Measurements from ENCODE around the gene NHSL1. TPM values are rescaled to one million over a fixed set of nuclear protein-coding genes. Genes with fewer than 3 reads are reported as not detected.

The NHSL1 gene
- 49.5 TPM for polyA plus RNA-seq
- long read RNA-seq, donor 1, partial matches to known transcripts, result 12 of 14 reads
- long read RNA-seq, donor 1, other reads (novel, unspliced or antisense), result 0 of 14 reads
- long read RNA-seq, donor 2, transcript NHSL1-203 (4 exons, 947 nt), result major isoform, 6 of 24 reads
- long read RNA-seq, donor 2, partial matches to known transcripts, result 18 of 24 reads
- long read RNA-seq, donor 2, other reads (novel, unspliced or antisense), result 0 of 24 reads
- long read RNA-seq, donor 3, partial matches to known transcripts, result 43 of 46 reads
- long read RNA-seq, donor 3, other reads (novel, unspliced or antisense), result 0 of 46 reads
- long read RNA-seq, donor 4, partial matches to known transcripts, result 0 of 3 reads
- long read RNA-seq, donor 4, other reads (novel, unspliced or antisense), result 0 of 3 reads
- long read RNA-seq, donor 5, partial matches to known transcripts, result 5 of 8 reads
- long read RNA-seq, donor 5, other reads (novel, unspliced or antisense), result 0 of 8 reads
- long read RNA-seq, donor 6, full-length matches to known transcripts, result 3 of 25 reads
- long read RNA-seq, donor 6, partial matches to known transcripts, result 22 of 25 reads
- long read RNA-seq, donor 6, other reads (novel, unspliced or antisense), result 0 of 25 reads
- long read RNA-seq, donor 7, partial matches to known transcripts, result 0 of 1 reads
- long read RNA-seq, donor 7, other reads (novel, unspliced or antisense), result 0 of 1 reads
- long read RNA-seq, donor 8, partial matches to known transcripts, result 16 of 20 reads
- long read RNA-seq, donor 8, other reads (novel, unspliced or antisense), result 0 of 20 reads
- long read RNA-seq, donor 9, partial matches to known transcripts, result 5 of 6 reads
- long read RNA-seq, donor 9, other reads (novel, unspliced or antisense), result 0 of 6 reads
- long read RNA-seq, donor 10, partial matches to known transcripts, result 24 of 25 reads
- long read RNA-seq, donor 10, other reads (novel, unspliced or antisense), result 0 of 25 reads
- long read RNA-seq, donor 11, partial matches to known transcripts, result 6 of 6 reads
- long read RNA-seq, donor 11, other reads (novel, unspliced or antisense), result 0 of 6 reads

- peaks cover 47% of the 10 kb centered on the region for H3K4me1 ChIP-seq (ENCODE audit: control insufficient read depth, insufficient read depth, low read length)
- H3K4me3 ChIP-seq (ENCODE audit: low read length), result peak within 1 kb of the TSS; percentile 76
- H3K27ac ChIP-seq (ENCODE audit: low read length), result peak within 1 kb of the TSS; percentile 96
- H3K27me3 ChIP-seq (ENCODE audit: control insufficient read depth, insufficient read depth, low read length), result no peaks in the 10 kb centered on the region
- H3K36me3 ChIP-seq (ENCODE audit: control insufficient read depth, insufficient read depth, low read length), result peaks cover 8% of the 10 kb centered on the region
- DNase-seq, result peak; percentile 81 to 91
- WGBS (ENCODE audit: insufficient coverage, low lambda C conversion rate), result 20% methylated on average over 2 of the region's 8 CpGs
- no peaks in the 10 kb centered on the region for H3K9me3 ChIP-seq (ENCODE audit: control insufficient read depth, low read depth, low read length)
Observed at GRCh38 chr6:138499303-138500018, at the start of gene NHSL1. TSS of gene NHSL1 (minus strand) at chr6:138499494. CDS start at chr6:138499290, 204 bp downstream.

- no peak for DNase-seq
- H3K27me3 ChIP-seq (ENCODE audit: control insufficient read depth, insufficient read depth, low read length), result no peaks in the 10 kb centered on the region
- no peaks in the 10 kb centered on the region for H3K9me3 ChIP-seq (ENCODE audit: control insufficient read depth, low read depth, low read length)
- H3K36me3 ChIP-seq (ENCODE audit: control insufficient read depth, insufficient read depth, low read length), result no peaks in the 10 kb centered on the region
- no peak overlapping the region for H3K4me3 ChIP-seq (ENCODE audit: low read length)
- peaks cover 36% of the 10 kb centered on the region for H3K4me1 ChIP-seq (ENCODE audit: control insufficient read depth, insufficient read depth, low read length)
- no CpG with 5 or more reads among the region's 5 CpGs for WGBS (ENCODE audit: insufficient coverage, low lambda C conversion rate)
- H3K27ac ChIP-seq (ENCODE audit: low read length), result peak overlapping the region; percentile 17
Observed at GRCh38 chr6:138546733-138547185, 47.5 kb upstream of the NHSL1 start.

- H3K9me3 ChIP-seq (ENCODE audit: control insufficient read depth, low read depth, low read length), result no peaks in the 10 kb centered on the region
- DNase-seq, result peak; percentile 37 to 67
- no peaks in the 10 kb centered on the region for H3K36me3 ChIP-seq (ENCODE audit: control insufficient read depth, insufficient read depth, low read length)
- no peaks in the 10 kb centered on the region for H3K27me3 ChIP-seq (ENCODE audit: control insufficient read depth, insufficient read depth, low read length)
- H3K4me3 ChIP-seq (ENCODE audit: low read length), result peak overlapping the region; percentile 25
- peaks cover 36% of the 10 kb centered on the region for H3K4me1 ChIP-seq (ENCODE audit: control insufficient read depth, insufficient read depth, low read length)
- WGBS (ENCODE audit: insufficient coverage, low lambda C conversion rate), result no CpG with 5 or more reads among the region's 6 CpGs
- H3K27ac ChIP-seq (ENCODE audit: low read length), result peak overlapping the region; percentile 37
Observed at GRCh38 chr6:138545621-138545980, 46.3 kb upstream of the NHSL1 start.

GRCh38 chr6:138544501-138544900 is 45.2 kb upstream of the NHSL1 start:
- 69% methylated on average over 3 of the region's 3 CpGs for WGBS (ENCODE audit: insufficient coverage, low lambda C conversion rate)
- H3K27me3 ChIP-seq (ENCODE audit: control insufficient read depth, insufficient read depth, low read length), result no peaks in the 10 kb centered on the region
- H3K9me3 ChIP-seq (ENCODE audit: control insufficient read depth, low read depth, low read length), result no peaks in the 10 kb centered on the region
- no peak overlapping the region for H3K27ac ChIP-seq (ENCODE audit: low read length)
- no peak for DNase-seq
- no peaks in the 10 kb centered on the region for H3K36me3 ChIP-seq (ENCODE audit: control insufficient read depth, insufficient read depth, low read length)
- H3K4me3 ChIP-seq (ENCODE audit: low read length), result no peak overlapping the region
- peaks cover 32% of the 10 kb centered on the region for H3K4me1 ChIP-seq (ENCODE audit: control insufficient read depth, insufficient read depth, low read length)

- 0% methylated on average over 1 of the region's 4 CpGs for WGBS (ENCODE audit: insufficient coverage, low lambda C conversion rate)
- H3K27ac ChIP-seq (ENCODE audit: low read length), result peak overlapping the region; percentile 2
- peak; percentile 41 to 75 for DNase-seq
Observed at GRCh38 chr6:138543657-138544056, 44.4 kb upstream of the NHSL1 start.

GRCh38 chr6:138541823-138542481 is 42.7 kb upstream of the NHSL1 start:
- Histone ChIP-seq H3K36me3 (ENCODE audit: control insufficient read depth, insufficient read depth, low read length) (no peaks in the 10 kb centered on the region), H3K4me3 (ENCODE audit: low read length) (no peak overlapping the region), H3K27ac (ENCODE audit: low read length) (no peak overlapping the region), H3K4me1 (ENCODE audit: control insufficient read depth, insufficient read depth, low read length) (peaks cover 32% of the 10 kb centered on the region), H3K27me3 (ENCODE audit: control insufficient read depth, insufficient read depth, low read length) (no peaks in the 10 kb centered on the region), H3K9me3 (ENCODE audit: control insufficient read depth, low read depth, low read length) (no peaks in the 10 kb centered on the region)
- no peak for DNase-seq
- WGBS (ENCODE audit: insufficient coverage, low lambda C conversion rate), result no CpG with 5 or more reads among the region's 6 CpGs

More at GRCh38 chr6:138543657-138544056, 44.4 kb upstream of the NHSL1 start:
- Histone ChIP-seq H3K36me3 (ENCODE audit: control insufficient read depth, insufficient read depth, low read length) (no peaks in the 10 kb centered on the region), H3K4me3 (ENCODE audit: low read length) (no peak overlapping the region), H3K4me1 (ENCODE audit: control insufficient read depth, insufficient read depth, low read length) (peaks cover 32% of the 10 kb centered on the region), H3K27me3 (ENCODE audit: control insufficient read depth, insufficient read depth, low read length) (no peaks in the 10 kb centered on the region), H3K9me3 (ENCODE audit: control insufficient read depth, low read depth, low read length) (no peaks in the 10 kb centered on the region)

- H3K4me3 ChIP-seq (ENCODE audit: low read length), result no peak overlapping the region
- no peaks in the 10 kb centered on the region for H3K27me3 ChIP-seq (ENCODE audit: control insufficient read depth, insufficient read depth, low read length)
- no peak for DNase-seq
- no peaks in the 10 kb centered on the region for H3K9me3 ChIP-seq (ENCODE audit: control insufficient read depth, low read depth, low read length)
- WGBS (ENCODE audit: insufficient coverage, low lambda C conversion rate), result no CpG with 5 or more reads among the region's 4 CpGs
- H3K27ac ChIP-seq (ENCODE audit: low read length), result no peak overlapping the region
- peaks cover 27% of the 10 kb centered on the region for H3K4me1 ChIP-seq (ENCODE audit: control insufficient read depth, insufficient read depth, low read length)
- H3K36me3 ChIP-seq (ENCODE audit: control insufficient read depth, insufficient read depth, low read length), result no peaks in the 10 kb centered on the region
Observed at GRCh38 chr6:138540468-138540867, 41.2 kb upstream of the NHSL1 start.

- H3K4me1 ChIP-seq (ENCODE audit: control insufficient read depth, insufficient read depth, low read length), result peaks cover 29% of the 10 kb centered on the region
- 86% methylated on average over 1 of the region's 1 CpG for WGBS (ENCODE audit: insufficient coverage, low lambda C conversion rate)
- H3K27me3 ChIP-seq (ENCODE audit: control insufficient read depth, insufficient read depth, low read length), result no peaks in the 10 kb centered on the region
Observed at GRCh38 chr6:138539876-138540275, 40.6 kb upstream of the NHSL1 start.

GRCh38 chr6:138538390-138539031 is 39.2 kb upstream of the NHSL1 start:
- no peak for DNase-seq
- Histone ChIP-seq H3K4me1 (ENCODE audit: control insufficient read depth, insufficient read depth, low read length) (peaks cover 24% of the 10 kb centered on the region), H3K36me3 (ENCODE audit: control insufficient read depth, insufficient read depth, low read length) (no peaks in the 10 kb centered on the region), H3K27me3 (ENCODE audit: control insufficient read depth, insufficient read depth, low read length) (no peaks in the 10 kb centered on the region), H3K27ac (ENCODE audit: low read length) (peak overlapping the region; percentile 15), H3K4me3 (ENCODE audit: low read length) (no peak overlapping the region), H3K9me3 (ENCODE audit: control insufficient read depth, low read depth, low read length) (no peaks in the 10 kb centered on the region)
- WGBS (ENCODE audit: insufficient coverage, low lambda C conversion rate), result 60% methylated on average over 2 of the region's 7 CpGs

More at GRCh38 chr6:138539876-138540275, 40.6 kb upstream of the NHSL1 start:
- no peaks in the 10 kb centered on the region for H3K9me3 ChIP-seq (ENCODE audit: control insufficient read depth, low read depth, low read length)
- H3K27ac ChIP-seq (ENCODE audit: low read length), result no peak overlapping the region
- no peaks in the 10 kb centered on the region for H3K36me3 ChIP-seq (ENCODE audit: control insufficient read depth, insufficient read depth, low read length)
- no peak overlapping the region for H3K4me3 ChIP-seq (ENCODE audit: low read length)
- DNase-seq, result no peak
